D721Med (cell line): ENCODE data around the gene MRRF.

Source experiments
- DNase-seq: peaks from one replicate; pipeline ENCODE4 v3.0.0; 2011; ENCODE audit warnings: low spot score; ENCODE audit not compliant: insufficient read length
- FAIRE-seq: peaks from 2 replicates; lab custom pipeline; 2011; peaks lifted over from hg19 to GRCh38; lab: Jason Lieb, UNC
- TF ChIP-seq, protein P1 (sequence below): IDR thresholded peaks from 2 replicates; pipeline ENCODE4 v1.5.1; 2012; ENCODE audit warnings: mild to moderate bottlenecking, control low read depth; ENCODE audit not compliant: insufficient read depth; ENCODE audit errors: missing control alignments

Gene MRRF

DNA sequence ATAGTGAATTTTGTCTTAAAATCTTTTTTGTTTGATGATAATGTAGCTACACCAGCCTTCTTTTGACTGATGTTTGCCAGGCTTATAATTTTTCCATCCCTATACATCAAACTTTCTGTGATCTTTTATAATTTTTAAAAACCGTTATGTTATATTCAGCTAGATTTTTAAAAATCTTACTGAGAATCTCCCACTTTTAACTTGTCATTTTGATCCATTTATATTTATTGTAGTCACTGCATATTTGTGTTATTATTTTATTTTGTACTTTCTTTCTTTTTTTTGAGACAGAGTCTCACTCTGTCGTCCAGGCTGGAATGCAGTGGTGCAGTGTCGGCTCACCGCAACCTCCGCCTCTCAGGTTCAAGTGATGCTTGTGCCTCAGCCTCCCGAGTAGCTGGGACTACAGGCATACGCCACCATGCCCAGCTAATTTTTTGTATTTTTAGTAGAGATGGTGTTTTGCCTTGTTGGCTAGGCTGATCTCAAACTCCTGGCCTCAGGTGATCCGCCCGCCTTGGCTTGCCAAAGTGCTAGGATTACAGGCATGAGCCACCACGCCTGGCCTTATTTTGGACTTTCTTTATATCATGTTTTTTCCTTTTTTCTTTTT is 12.7 kb downstream of the MRRF start:
- TF ChIP-seq, protein P1, sequence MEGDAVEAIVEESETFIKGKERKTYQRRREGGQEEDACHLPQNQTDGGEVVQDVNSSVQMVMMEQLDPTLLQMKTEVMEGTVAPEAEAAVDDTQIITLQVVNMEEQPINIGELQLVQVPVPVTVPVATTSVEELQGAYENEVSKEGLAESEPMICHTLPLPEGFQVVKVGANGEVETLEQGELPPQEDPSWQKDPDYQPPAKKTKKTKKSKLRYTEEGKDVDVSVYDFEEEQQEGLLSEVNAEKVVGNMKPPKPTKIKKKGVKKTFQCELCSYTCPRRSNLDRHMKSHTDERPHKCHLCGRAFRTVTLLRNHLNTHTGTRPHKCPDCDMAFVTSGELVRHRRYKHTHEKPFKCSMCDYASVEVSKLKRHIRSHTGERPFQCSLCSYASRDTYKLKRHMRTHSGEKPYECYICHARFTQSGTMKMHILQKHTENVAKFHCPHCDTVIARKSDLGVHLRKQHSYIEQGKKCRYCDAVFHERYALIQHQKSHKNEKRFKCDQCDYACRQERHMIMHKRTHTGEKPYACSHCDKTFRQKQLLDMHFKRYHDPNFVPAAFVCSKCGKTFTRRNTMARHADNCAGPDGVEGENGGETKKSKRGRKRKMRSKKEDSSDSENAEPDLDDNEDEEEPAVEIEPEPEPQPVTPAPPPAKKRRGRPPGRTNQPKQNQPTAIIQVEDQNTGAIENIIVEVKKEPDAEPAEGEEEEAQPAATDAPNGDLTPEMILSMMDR: no peak
- no peak for DNase-seq
- FAIRE-seq: no peak

DNA sequence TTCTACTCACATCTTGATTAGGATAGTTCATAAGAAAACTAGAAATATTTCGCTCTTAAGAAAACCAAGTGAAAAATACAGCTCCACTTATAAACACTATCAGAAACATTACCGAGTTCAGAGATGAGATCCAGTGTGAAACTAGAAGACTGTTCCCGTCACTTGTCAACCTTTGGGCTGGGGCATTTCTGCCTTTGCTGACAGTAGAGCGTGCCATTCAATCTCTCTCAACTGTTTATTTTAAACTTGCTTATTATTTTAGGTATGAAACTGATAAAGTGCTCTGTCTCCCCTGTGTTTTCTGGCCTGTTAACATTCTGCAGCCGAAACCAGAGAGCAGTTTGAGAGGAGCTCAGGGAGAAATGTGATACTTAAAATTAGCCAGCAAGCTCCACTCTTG is 16.7 kb downstream of the MRRF start:
- FAIRE-seq (no peak), DNase-seq (no peak)
- TF ChIP-seq, protein P1: no peak

- DNase-seq (no peak), FAIRE-seq (no peak)
- TF ChIP-seq, protein P1: no peak
Measured at GRCh38 chr9:122286764-122287163, 22.1 kb downstream of the MRRF start.

DNA sequence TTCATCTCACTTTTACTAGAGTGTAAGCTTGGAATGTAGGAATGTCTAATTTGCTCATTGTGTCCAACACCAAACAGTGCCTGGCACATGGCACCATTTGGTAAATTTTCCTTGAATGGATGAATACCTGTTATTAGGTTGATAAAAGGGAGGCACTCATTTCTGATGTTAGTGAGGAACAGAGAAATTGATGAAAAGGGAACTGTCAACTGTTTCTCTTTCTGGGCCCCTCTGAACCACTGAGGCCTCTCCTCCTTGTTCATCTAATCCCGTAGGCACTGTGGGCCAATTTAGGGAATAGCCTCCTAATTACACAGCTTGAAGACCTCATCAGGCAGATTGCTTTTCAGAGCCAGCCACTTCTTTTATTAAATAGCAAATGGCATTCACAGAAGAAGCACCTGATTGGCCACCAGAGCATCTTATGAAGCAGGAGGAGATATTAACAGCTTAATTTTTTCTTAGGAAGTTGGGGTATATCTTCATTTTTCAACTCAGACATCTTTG is 22.6 kb downstream of the MRRF start:
- DNase-seq: no peak
- FAIRE-seq: no peak
- TF ChIP-seq, protein P1: no peak

DNA sequence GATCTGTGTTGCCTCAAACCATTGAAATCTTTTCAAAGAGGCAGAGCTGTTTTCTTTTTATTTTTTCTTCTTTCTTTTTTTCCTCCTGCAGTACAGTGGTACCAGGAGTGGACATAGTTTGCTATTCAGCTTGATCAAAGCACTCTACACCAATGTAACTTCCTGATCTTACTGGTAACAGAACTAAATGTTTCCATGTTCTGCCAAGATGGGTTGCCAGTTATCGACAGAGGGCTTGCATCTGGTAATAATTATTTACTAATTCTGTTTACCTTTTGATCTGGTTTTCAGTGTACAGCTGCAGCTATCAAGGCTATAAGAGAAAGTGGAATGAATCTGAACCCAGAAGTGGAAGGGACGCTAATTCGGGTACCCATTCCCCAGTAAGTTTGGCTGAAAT is 26.8 kb downstream of the MRRF start:
- no peak for DNase-seq
- TF ChIP-seq, protein P1: no peak
- no peak for FAIRE-seq

DNA sequence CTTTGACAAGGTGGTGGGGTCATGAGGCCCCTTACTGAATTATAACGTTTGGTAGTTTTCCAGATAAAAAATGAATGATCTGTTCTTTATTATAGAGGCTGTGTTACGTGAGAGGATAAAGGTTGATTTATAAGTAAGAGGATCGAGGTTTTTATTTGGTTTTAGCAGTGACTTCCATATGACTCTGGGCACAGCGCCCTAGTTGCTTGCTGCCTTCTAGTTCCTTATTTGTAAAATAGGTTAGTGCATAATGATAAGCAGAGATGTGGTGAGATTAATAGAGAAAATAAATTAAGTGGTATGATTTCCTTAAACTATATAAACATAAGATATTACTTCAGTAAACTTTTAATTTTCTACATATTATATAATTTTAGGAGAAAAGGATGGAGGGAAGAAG is 29.8 kb downstream of the MRRF start:
- no peak for DNase-seq
- TF ChIP-seq, protein P1: no peak
- no peak for FAIRE-seq

DNA sequence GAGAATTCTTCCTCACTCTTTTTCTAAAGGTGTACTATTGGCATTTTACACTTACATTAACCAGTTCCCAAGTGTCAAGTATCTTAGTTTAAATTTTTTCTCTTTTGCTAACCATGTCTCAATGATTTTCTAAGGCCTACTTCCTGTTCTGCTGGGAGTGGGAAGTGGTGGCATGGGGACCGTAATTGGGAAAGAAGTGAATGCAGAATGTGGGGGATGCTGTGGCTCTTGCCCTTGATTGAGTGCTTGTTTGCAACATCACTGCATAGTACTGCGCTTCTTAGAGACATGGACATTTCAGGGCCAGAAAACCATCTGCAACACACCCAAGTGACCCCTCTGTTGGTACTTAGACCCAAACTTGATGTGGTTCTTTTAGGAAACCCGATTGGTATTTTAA is 32.8 kb downstream of the MRRF start:
- FAIRE-seq (no peak), DNase-seq (no peak)
- TF ChIP-seq, protein P1: no peak
